Cortex of kidney (tissue), 1 donor: Measurements from ENCODE around the gene SIN3B.
"Not testable (repeated sequence)": the region's sequence is repeated elsewhere in the genome, so short reads cannot be mapped to it uniquely, and the experiment has no call there.

Source experiments
- DNase-seq: peaks from one replicate; lab custom pipeline; 2025; lab: John Stamatoyannopoulos, UW

Gene SIN3B

GRCh38 chr19:16829010-16829821 lies at the start of gene SIN3B:
Gene SIN3B (plus strand): TSS chr19:16829398. CDS start chr19:16829421, 23 bp downstream.
- DNase-seq = no peak

- DNase-seq = no peak
Measured at GRCh38 chr19:16779539-16780163, 49.5 kb upstream of the SIN3B start.

GRCh38 chr19:16782719-16783118 lies 46.5 kb upstream of the SIN3B start:
- no peak for DNase-seq

- no peak for DNase-seq
Measured at GRCh38 chr19:16788479-16788878, 40.7 kb upstream of the SIN3B start.

GRCh38 chr19:16789238-16789637 lies 40.0 kb upstream of the SIN3B start:
- DNase-seq = no peak

- DNase-seq = no peak
Measured at GRCh38 chr19:16790051-16790450, 39.1 kb upstream of the SIN3B start.

GRCh38 chr19:16791942-16792341 lies 37.3 kb upstream of the SIN3B start:
- no peak for DNase-seq

- no peak for DNase-seq
Measured at GRCh38 chr19:16794456-16795441, 34.4 kb upstream of the SIN3B start.

GRCh38 chr19:16795731-16796130 lies 33.5 kb upstream of the SIN3B start:
- no peak for DNase-seq

GRCh38 chr19:16797876-16798275 lies 31.3 kb upstream of the SIN3B start:
- no peak for DNase-seq

GRCh38 chr19:16798326-16798725 lies 30.9 kb upstream of the SIN3B start:
- not testable (repeated sequence) for DNase-seq

- no peak for DNase-seq
Measured at GRCh38 chr19:16799740-16800139, 29.5 kb upstream of the SIN3B start.

- DNase-seq = no peak
Measured at GRCh38 chr19:16801600-16802013, 27.6 kb upstream of the SIN3B start.

- no peak for DNase-seq
Measured at GRCh38 chr19:16804176-16804575, 25.0 kb upstream of the SIN3B start.

GRCh38 chr19:16807549-16808284 lies 21.5 kb upstream of the SIN3B start:
- no peak for DNase-seq

GRCh38 chr19:16814526-16815100 lies 14.6 kb upstream of the SIN3B start:
- DNase-seq = no peak

- no peak for DNase-seq
Measured at GRCh38 chr19:16820056-16820455, 9.1 kb upstream of the SIN3B start.

GRCh38 chr19:16821081-16821480 lies 8.1 kb upstream of the SIN3B start:
- no peak for DNase-seq

GRCh38 chr19:16822648-16823047 lies 6.5 kb upstream of the SIN3B start:
- DNase-seq = no peak

GRCh38 chr19:16824658-16825311 lies 4.4 kb upstream of the SIN3B start:
- DNase-seq = no peak
